Adrenal gland (tissue), 12 donors: Measurements from ENCODE around the gene AQP12B. TPM values are rescaled to one million over a fixed set of nuclear protein-coding genes. Genes with fewer than 3 reads are reported as not detected.

ENCODE experiments used
- DNase-seq, 7 donors: peaks; one replicate each; pipeline ENCODE4 v3.0.0-alpha.2; 2019 to 2020
- H3K27ac ChIP-seq, 5 donors: fragments of 200-600 bp; sonication (generic) in 4 of 5; 1 replicate in 3 of 5; 2 replicates in 2 of 5; pipeline versions ENCODE4 v1.5.1 to v1.8.0; 2016 to 2020; ENCODE audit warnings: mild to moderate bottlenecking in 1 of 5
- H3K27me3 ChIP-seq: fragments of 200-600 bp; 2 replicates; pipeline ENCODE4 v1.8.0; 2021
- H3K36me3 ChIP-seq, 2 donors: fragments of 200-600 bp; replicated peaks in 1 of 2; 1 replicate in 1 of 2; 2 replicates in 1 of 2; pipeline versions ENCODE4 v1.5.1 to v1.8.0; 2018 to 2022
- H3K4me1 ChIP-seq, 2 donors: fragments of 200-600 bp; replicated peaks in 1 of 2; 1 replicate in 1 of 2; 2 replicates in 1 of 2; pipeline versions ENCODE4 v1.5.1 to v1.8.0; 2018 to 2021
- H3K4me3 ChIP-seq, 4 donors: fragments of 200-600 bp; sonication (generic) in 3 of 4; one replicate each; pipeline ENCODE4 v1.5.1; 2016 to 2018
- H3K9me3 ChIP-seq, 3 donors: fragments of 200-600 bp; sonication (generic) in 1 of 3; replicated peaks in 1 of 3; 1 replicate in 2 of 3; 2 replicates in 1 of 3; pipeline versions ENCODE4 v1.5.1 to v1.8.0; 2016 to 2021
- POLR2A ChIP-seq, 2 donors: fragments of 450-650 bp; IDR thresholded peaks; one replicate each; pipeline ENCODE4 v1.6.1; 2017; ENCODE audit warnings: antibody characterized with exemption in 2 of 2, mild to moderate bottlenecking in 2 of 2, moderate library complexity in 1 of 2
- WGBS, 4 donors: extraction: QIAGEN DNeasy Blood & Tissue Kit in 2 of 4; methylation state at CpG; one replicate each; pipeline versions ENCODE4 v1.1.5 to v1.1.7; 2013 to 2017; 5-methylcytosine and 5-hydroxymethylcytosine counted together
- intact Hi-C, 2 donors: fragments of 100-400 bp; cut with DNase I; formaldehyde crosslinking; loops; one replicate each; pipeline versions ENCODE4 v1.14.1 to v1.15.0; 2022 to 2023
- polyA plus RNA-seq, 3 donors: library from polyadenylated mRNA; stranded (reverse); fragments of 200-250 nt in 2 of 3; fragments of 350-450 nt in 1 of 3; fragmentation: Illumina TruSeq in 1 of 3; extraction: RNeasy Lipid Tissue Mini Kit (QIAGEN cat#74804) in 1 of 3; gene quantifications; one replicate each; pipeline ENCODE4 v1.2.3, GENCODE V29; 2013 to 2014
- total RNA-seq, 9 donors: library from RNA; depleted of rRNA in 4 of 9; stranded (reverse); fragments of >200 nt in 4 of 9; fragments of 120-200 nt in 1 of 9; fragmentation: NEBNext Ultra II Directional in 1 of 9; extraction: Animal tissue kit (Norgen Biotek cat#: 25700) in 1 of 9; gene quantifications; one replicate each; pipeline versions ENCODE4 v1.1.0 to v1.2.4, GENCODE V29; 2013 to 2023
- TF ChIP-seq, protein P1 (sequence below), 6 experiments: fragments of 450-650 bp in 4 of 6; fragments of 200-600 bp in 2 of 6; sonication (generic) in 1 of 6; IDR thresholded peaks; 1 replicate in 5 of 6; 2 replicates in 1 of 6; pipeline versions ENCODE4 v1.5.1 to v1.8.0; 2016 to 2021; ENCODE audit warnings: antibody characterized with exemption in 6 of 6, mild to moderate bottlenecking in 2 of 6, moderate library complexity in 1 of 6
- donor health status: healthy with polysubstance abuse.
- donor health status: Bipolar disorder and iron deficiency.
- donor health status: DM: yes; HTN: yes; CAD: no.
- donor health status: DM: no; HTN: no; CAD: no.
- donor health status: DM: no; HTN: no; CAD: no.
- donor health status: DM: yes; HTN: yes; CAD: no.

Gene AQP12B
- total and polyA plus RNA-seq, 12 donors: 0.07 to 0.48 TPM; not detected in 10

GRCh38 chr2:240637116-240637900, 45.4 kb downstream of the AQP12B start:
- no peaks in the 10 kb centered on the region for H3K4me1 ChIP-seq
- TF ChIP-seq, protein P1, sequence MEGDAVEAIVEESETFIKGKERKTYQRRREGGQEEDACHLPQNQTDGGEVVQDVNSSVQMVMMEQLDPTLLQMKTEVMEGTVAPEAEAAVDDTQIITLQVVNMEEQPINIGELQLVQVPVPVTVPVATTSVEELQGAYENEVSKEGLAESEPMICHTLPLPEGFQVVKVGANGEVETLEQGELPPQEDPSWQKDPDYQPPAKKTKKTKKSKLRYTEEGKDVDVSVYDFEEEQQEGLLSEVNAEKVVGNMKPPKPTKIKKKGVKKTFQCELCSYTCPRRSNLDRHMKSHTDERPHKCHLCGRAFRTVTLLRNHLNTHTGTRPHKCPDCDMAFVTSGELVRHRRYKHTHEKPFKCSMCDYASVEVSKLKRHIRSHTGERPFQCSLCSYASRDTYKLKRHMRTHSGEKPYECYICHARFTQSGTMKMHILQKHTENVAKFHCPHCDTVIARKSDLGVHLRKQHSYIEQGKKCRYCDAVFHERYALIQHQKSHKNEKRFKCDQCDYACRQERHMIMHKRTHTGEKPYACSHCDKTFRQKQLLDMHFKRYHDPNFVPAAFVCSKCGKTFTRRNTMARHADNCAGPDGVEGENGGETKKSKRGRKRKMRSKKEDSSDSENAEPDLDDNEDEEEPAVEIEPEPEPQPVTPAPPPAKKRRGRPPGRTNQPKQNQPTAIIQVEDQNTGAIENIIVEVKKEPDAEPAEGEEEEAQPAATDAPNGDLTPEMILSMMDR (IDR thresholded peaks at IDR 0.05): no peak
- H3K27ac ChIP-seq: no peak overlapping the region
- peak in 1 of 7 donors; percentile 6 for DNase-seq
- no peaks in the 10 kb centered on the region for H3K9me3 ChIP-seq
- WGBS, 4 donors: 81 to 93% (median 85%) methylated on average over 11 to 17 of the region's 17 CpGs
- no peak overlapping the region for H3K4me3 ChIP-seq
- H3K36me3 ChIP-seq: no peaks in the 10 kb centered on the region
- intact Hi-C loops: no loop called here
- H3K27me3 ChIP-seq: no peaks in the 10 kb centered on the region

DNA sequence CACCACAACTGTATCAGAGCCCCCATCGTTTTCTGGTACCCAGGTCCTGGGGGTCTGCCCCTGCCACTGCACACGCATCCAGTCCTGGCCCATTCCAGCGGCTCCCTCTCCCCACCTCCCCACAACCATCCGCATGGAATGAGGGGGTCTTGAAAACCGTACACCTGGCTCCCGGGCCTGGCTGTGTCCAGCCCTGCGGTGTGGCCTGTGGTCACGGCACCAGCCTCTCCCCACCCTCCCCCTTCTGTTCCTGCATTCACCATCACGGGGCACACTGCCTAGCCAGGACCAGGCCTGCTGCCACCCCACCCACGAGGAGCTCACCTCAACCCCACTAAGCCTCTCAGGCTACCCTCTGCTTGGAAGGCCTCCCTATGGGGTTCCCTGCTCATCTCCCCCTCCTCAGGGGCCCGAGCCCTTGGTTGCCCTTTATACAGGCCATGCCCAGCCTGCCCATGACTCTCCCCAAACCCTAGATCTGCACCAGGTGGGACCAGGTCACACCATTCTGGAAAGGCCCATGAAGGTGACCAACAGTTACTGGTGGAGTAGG, 46.0 kb downstream of the AQP12B start:
- 60 to 85% (median 81%) methylated on average over 8 to 11 of the region's 11 CpGs for WGBS, 4 donors
- peak in 2 of 7 donors; percentile 3 to 8 for DNase-seq
- no peaks in the 10 kb centered on the region for H3K9me3 ChIP-seq
- no peaks in the 10 kb centered on the region for H3K27me3 ChIP-seq
- no peaks in the 10 kb centered on the region for H3K36me3 ChIP-seq
- intact Hi-C loops: no loop called here
- H3K4me3 ChIP-seq: no peak overlapping the region
- H3K27ac ChIP-seq: no peak overlapping the region
- TF ChIP-seq POLR2A (IDR thresholded peaks at IDR 0.05): no peak
- TF ChIP-seq, protein P1 (IDR thresholded peaks at IDR 0.05): no peak
- no peaks in the 10 kb centered on the region for H3K4me1 ChIP-seq

DNA sequence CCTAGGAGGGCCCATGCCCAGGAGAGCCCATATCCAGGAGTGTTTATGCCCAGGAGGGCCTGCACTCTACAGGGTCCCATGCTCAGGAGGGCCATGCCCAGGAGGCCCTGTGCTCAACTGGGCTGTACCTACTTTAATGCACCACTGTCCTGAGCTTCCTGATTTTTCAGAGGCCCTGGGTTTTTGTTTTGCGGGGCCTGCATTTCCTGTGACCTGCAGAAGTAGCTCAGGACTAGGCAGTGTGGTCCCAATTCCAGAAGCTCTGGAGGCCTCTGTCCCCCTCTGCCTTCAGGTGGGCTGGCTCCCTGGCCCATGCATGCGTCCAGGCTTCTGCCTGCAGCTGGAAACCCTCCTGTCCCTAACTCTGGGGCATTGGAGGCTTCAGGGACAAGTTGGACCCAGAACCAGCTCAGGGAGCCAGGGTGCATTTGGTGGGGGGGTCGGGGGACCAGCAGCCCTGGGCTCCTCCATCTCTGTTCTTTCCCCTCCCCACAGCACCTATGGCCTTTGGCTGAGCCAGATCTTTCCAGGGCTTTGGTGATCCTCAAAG, 46.6 kb downstream of the AQP12B start:
- intact Hi-C loops: no loop called here
- Histone ChIP-seq H3K27me3 (no peaks in the 10 kb centered on the region), H3K4me3 (no peak overlapping the region), H3K9me3 (no peaks in the 10 kb centered on the region), H3K36me3 (no peaks in the 10 kb centered on the region), H3K27ac (no peak overlapping the region), H3K4me1 (no peaks in the 10 kb centered on the region)
- DNase-seq: peak in 2 of 7 donors; percentile 4 to 9
- 67 to 80% (median 76%) methylated on average over 1 to 3 of the region's 3 CpGs for WGBS, 4 donors
- TF ChIP-seq, protein P1 (IDR thresholded peaks at IDR 0.05): no peak
- no peak for TF ChIP-seq POLR2A (IDR thresholded peaks at IDR 0.05)

DNA sequence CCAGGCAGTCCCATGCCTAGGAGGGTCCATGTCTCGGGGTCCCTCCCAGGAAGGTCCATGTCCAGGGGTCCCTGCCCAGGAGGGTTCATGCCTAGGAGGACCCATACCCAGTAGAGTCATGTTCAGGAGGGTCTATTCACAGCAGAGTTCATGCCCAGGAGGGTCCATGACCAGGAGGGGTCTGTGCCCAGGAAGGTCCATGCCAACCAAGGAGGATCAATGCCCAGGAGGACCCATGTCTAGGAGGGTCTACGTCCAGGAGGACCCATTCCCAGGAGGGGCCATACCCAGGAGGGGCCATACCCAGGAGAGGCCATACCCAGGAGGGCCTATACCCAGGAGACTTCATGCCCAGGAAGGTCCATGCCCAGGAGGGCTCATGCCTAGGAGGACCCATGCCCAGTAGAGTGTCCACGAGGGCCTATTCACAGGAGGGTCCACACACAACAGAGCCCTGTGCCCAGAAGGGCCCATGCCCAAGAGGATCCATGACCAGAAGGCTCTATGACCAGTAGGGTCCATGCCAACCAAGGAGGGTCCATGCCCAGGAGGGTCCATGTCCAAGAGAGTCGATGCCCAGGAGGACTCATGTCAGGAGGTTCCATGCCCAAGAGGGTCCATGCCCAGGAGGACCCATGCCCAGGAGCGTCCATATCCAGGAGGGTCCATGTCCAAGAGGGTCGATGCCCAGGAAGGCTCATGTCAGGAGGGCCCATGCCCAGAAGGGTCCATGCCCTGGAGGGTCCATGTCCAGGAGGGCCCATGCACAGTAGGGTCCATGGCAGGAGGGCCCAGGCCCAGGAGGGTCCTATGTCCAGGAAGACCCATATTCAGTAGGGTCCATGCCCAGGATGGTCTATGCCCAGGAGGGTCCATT, 47.3 kb downstream of the AQP12B start:
- peak in 2 of 7 donors; percentile 2 to 9 for DNase-seq
- intact Hi-C loops: no loop called here
- no peak overlapping the region for H3K4me3 ChIP-seq
- TF ChIP-seq POLR2A (IDR thresholded peaks at IDR 0.05): no peak
- TF ChIP-seq, protein P1 (IDR thresholded peaks at IDR 0.05): no peak
- H3K36me3 ChIP-seq: no peaks in the 10 kb centered on the region
- no peak overlapping the region for H3K27ac ChIP-seq
- H3K27me3 ChIP-seq: no peaks in the 10 kb centered on the region
- no peaks in the 10 kb centered on the region for H3K4me1 ChIP-seq
- H3K9me3 ChIP-seq: no peaks in the 10 kb centered on the region
- 78 to 89% (median 79%) methylated on average over 2 to 6 of the region's 6 CpGs for WGBS, 4 donors
